SU-DHL-6 (cell line): ENCODE data around the gene KRTAP4-5.
"Not testable (repeated sequence)": the region's sequence is repeated elsewhere in the genome, so short reads cannot be mapped to it uniquely, and the experiment has no call there.

ENCODE experiments used
- H2AFZ ChIP-seq: fragments of 200-600 bp; sonication (generic); 2 replicates; pipeline ENCODE4 v1.6.1; 2014; ENCODE audit warnings: low read depth, mild to moderate bottlenecking, moderate library complexity, mixed read lengths, antibody characterized with exemption, low read length; ENCODE audit not compliant: severe bottlenecking
- H3F3A ChIP-seq: fragments of 200-600 bp; shearing (Covaris generic); 2 replicates; pipeline ENCODE4 v1.6.0; 2016; ENCODE audit warnings: antibody characterized with exemption, mild to moderate bottlenecking; ENCODE audit not compliant: insufficient read depth
- H3K27ac ChIP-seq: fragments of 200-600 bp; sonication (generic); 2 replicates; pipeline ENCODE4 v1.5.1; 2016; ENCODE audit warnings: low read depth, mild to moderate bottlenecking, low read length, moderate library complexity, mixed read lengths
- H3K27me3 ChIP-seq: fragments of 200-600 bp; sonication (generic), shearing (Covaris generic); 2 replicates; pipeline ENCODE4 v1.6.0; 2014; ENCODE audit warnings: mild to moderate bottlenecking, low read length
- H3K36me3 ChIP-seq: fragments of 200-600 bp; sonication (generic); 2 replicates; pipeline ENCODE4 v1.6.1; 2014; ENCODE audit warnings: mild to moderate bottlenecking, low read length, mixed read lengths
- H3K4me2 ChIP-seq: fragments of 300-600, 200-600 bp; shearing (Covaris generic), sonication (generic); 2 replicates; pipeline ENCODE4 v1.6.0; 2014; ENCODE audit warnings: low read length, low read depth, mild to moderate bottlenecking; ENCODE audit not compliant: poor library complexity, severe bottlenecking
- H3K4me3 ChIP-seq: fragments of 200-600 bp; sonication (generic); 2 replicates; pipeline ENCODE4 v1.5.1; 2014; ENCODE audit warnings: antibody characterized with exemption, low read length, mild to moderate bottlenecking, mixed read lengths; ENCODE audit not compliant: insufficient read depth, poor library complexity, severe bottlenecking
- H3K79me2 ChIP-seq: fragments of 200-600 bp; sonication (generic); 2 replicates; pipeline ENCODE4 v1.6.1; 2014; ENCODE audit warnings: mild to moderate bottlenecking, low read length, moderate library complexity; ENCODE audit not compliant: insufficient read depth
- H3K9ac ChIP-seq: fragments of 200-600 bp; sonication (generic); 2 replicates; pipeline ENCODE4 v1.7.0; 2014; ENCODE audit warnings: mild to moderate bottlenecking, low read length
- H3K9me2 ChIP-seq: fragments of 200-600 bp; sonication (generic); replicated peaks from 2 replicates; pipeline ENCODE4 v1.6.1; 2014; ENCODE audit warnings: low read length; ENCODE audit not compliant: insufficient read depth
- H3K9me3 ChIP-seq: fragments of 200-600 bp; sonication (generic); 2 replicates; pipeline ENCODE4 v1.6.1; 2014; ENCODE audit warnings: low read length, mixed read lengths; ENCODE audit not compliant: insufficient read depth
- H4K20me1 ChIP-seq: fragments of 200-600 bp; sonication (generic); 2 replicates; pipeline ENCODE4 v1.6.1; 2014; ENCODE audit warnings: low read depth, mild to moderate bottlenecking, antibody characterized with exemption, low read length, moderate library complexity, mixed read lengths
- EZH2phosphoT487 ChIP-seq: fragments of 200-600 bp; sonication (generic), shearing (Covaris generic); conservative IDR thresholded peaks from 2 replicates; pipeline ENCODE4 v1.6.1; 2018; ENCODE audit warnings: mild to moderate bottlenecking, antibody characterized with exemption, low read length, moderate library complexity, mixed read lengths
- TF ChIP-seq, protein P1 (sequence below): fragments of 200-600 bp; sonication (generic); IDR thresholded peaks from one replicate; pipeline ENCODE4 v1.5.1; 2017; ENCODE audit warnings: antibody characterized with exemption, mild to moderate bottlenecking, low read length, moderate library complexity; ENCODE audit not compliant: insufficient read depth, poor library complexity, severe bottlenecking

The KRTAP4-5 gene

DNA sequence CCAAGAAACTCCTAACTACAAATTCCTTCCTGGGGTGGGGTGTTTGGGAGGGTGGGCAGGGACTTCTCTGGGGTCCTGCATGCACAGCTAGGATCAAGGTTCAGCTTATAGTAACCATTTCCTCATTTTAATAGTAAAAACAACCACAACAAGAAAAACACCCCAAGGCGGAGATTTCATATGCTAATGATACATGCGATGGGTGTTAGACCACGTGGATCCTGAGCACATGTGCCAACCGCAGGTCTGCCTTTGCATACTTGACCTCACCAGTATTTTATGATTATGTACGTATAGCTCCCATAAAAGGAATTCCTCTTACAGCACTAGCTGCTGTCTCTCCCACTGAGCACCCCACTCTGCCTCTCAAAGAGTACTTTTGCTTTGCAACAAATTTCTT lies 33.3 kb downstream of the KRTAP4-5 start:
- Histone ChIP-seq H3K4me2 (no peak overlapping the region), H3K27me3 (no peaks in the 10 kb centered on the region), H3K36me3 (no peaks in the 10 kb centered on the region), H3F3A (no peaks in the 10 kb centered on the region), H3K9me3 (peaks cover 3% of the 10 kb centered on the region; the same call in 1 of the 2 replicates), H2AFZ (no peak overlapping the region), H4K20me1 (no peaks in the 10 kb centered on the region), H3K9me2 (no peaks in the 10 kb centered on the region), H3K4me3 (no peak overlapping the region), H3K79me2 (no peaks in the 10 kb centered on the region), H3K9ac (no peak overlapping the region), H3K27ac (no peak overlapping the region)
- no peak for TF ChIP-seq EZH2phosphoT487
- TF ChIP-seq, protein P1, sequence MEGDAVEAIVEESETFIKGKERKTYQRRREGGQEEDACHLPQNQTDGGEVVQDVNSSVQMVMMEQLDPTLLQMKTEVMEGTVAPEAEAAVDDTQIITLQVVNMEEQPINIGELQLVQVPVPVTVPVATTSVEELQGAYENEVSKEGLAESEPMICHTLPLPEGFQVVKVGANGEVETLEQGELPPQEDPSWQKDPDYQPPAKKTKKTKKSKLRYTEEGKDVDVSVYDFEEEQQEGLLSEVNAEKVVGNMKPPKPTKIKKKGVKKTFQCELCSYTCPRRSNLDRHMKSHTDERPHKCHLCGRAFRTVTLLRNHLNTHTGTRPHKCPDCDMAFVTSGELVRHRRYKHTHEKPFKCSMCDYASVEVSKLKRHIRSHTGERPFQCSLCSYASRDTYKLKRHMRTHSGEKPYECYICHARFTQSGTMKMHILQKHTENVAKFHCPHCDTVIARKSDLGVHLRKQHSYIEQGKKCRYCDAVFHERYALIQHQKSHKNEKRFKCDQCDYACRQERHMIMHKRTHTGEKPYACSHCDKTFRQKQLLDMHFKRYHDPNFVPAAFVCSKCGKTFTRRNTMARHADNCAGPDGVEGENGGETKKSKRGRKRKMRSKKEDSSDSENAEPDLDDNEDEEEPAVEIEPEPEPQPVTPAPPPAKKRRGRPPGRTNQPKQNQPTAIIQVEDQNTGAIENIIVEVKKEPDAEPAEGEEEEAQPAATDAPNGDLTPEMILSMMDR, result no peak

DNA sequence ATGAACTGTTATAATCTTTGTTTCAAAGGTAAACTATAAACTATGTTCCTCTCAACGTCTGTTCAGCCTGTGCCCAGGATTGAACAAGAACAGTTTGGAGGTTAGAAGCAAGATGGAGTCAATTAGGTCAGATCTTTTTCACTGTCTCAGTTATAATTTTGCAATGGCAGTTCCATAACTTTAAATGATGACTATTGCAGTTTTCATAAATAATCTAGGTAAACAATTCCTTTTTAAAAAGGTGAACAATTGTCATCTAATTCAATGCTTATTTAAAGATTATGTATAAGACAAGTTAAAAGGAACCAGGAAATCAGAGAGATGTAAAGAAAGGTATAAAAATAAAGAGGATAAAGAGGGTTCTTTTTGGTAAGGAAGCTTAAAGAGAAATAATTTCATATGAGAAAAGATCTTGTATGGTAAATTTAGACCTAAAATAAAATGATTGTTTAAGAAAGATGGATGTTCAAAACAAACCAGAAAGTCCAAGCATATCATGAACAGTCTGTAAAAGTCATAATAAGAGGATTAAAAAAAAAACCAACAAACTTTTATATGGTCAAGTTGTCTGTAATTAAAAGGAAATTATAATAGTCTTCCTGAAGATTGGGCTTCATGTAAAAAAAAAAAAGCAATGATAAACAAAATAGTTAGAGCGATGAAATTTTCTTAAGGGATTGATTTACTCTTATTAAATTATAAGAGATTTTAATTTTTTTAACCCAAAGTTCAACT lies 38.3 kb downstream of the KRTAP4-5 start:
- H3K36me3 ChIP-seq, result no peaks in the 10 kb centered on the region
- H3K4me2 ChIP-seq, result no peak overlapping the region
- no peak overlapping the region for H3K4me3 ChIP-seq
- no peaks in the 10 kb centered on the region for H4K20me1 ChIP-seq
- H3K9me3 ChIP-seq, result peaks cover 10% of the 10 kb centered on the region; the same call in 1 of the 2 replicates
- no peaks in the 10 kb centered on the region for H3K79me2 ChIP-seq
- no peaks in the 10 kb centered on the region for H3K27me3 ChIP-seq
- H3F3A ChIP-seq, result no peaks in the 10 kb centered on the region
- H3K9me2 ChIP-seq, result no peaks in the 10 kb centered on the region
- H2AFZ ChIP-seq, result no peak overlapping the region
- no peak overlapping the region for H3K27ac ChIP-seq
- H3K9ac ChIP-seq, result no peak overlapping the region
- TF ChIP-seq EZH2phosphoT487, result no peak
- TF ChIP-seq, protein P1, result no peak

DNA sequence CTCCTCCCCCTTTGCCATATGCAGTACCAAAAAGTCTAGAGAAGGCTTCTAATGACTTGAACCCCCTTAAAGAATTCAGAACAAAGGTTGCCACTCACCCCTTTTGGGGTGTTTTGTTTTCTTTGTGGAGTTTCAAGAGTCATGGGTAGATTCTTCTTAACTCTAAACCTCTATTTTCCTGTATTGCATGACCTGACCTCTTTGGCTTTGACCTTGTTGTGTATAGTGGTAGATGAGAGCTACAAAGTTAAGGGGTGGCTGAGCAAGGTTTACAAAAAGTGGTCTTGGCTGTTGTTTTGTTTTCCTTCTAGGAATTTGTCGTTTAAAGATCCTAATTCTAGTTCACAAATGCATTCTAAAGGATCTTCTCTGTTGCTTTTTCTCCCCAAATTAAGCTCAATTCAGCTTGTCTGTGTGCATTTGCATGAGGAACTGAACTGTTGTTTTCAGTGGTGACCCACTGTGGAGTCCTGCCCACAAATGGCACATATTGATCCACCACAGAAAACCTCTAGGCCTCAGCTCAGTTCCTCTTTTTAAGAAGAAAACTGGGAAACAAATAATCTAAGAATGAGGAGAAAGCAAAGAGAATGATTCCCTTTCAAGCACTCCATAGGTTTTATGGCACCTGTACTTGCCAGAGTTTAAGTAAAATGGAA lies 40.8 kb downstream of the KRTAP4-5 start:
- not testable (repeated sequence) for H3K27ac ChIP-seq, H3F3A ChIP-seq, H3K9ac ChIP-seq, H3K9me3 ChIP-seq, H3K79me2 ChIP-seq, H3K9me2 ChIP-seq, H3K36me3 ChIP-seq, H3K4me3 ChIP-seq, H4K20me1 ChIP-seq, H2AFZ ChIP-seq, H3K4me2 ChIP-seq, H3K27me3 ChIP-seq

DNA sequence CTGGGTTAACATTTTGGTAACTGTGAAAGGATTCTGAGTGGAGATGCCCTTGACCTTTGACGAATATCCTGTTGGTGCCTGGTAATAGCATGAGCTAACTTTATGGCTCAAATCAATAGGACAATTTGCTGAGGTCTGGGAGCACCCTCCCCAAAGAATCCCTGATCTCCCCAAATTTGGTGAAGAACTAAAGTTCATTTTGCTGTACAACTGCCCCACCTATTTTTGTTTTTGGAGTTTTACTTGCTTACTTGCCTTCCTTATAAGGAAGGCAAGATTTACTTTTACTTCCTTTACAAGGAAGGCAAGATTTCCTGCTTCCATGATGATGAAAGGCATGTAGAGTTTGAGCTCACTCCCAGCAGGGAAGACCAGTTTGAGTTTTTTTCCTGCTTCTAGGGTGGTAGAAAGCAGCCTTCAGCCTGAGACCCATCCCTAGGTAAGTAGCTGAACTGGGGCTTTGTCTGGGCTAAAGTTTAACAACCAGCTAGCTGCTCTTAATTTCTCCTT lies 41.6 kb downstream of the KRTAP4-5 start:
- Histone ChIP-seq H3K4me3 (no peak overlapping the region), H3F3A (no peaks in the 10 kb centered on the region), H3K79me2 (no peaks in the 10 kb centered on the region), H3K27me3 (no peaks in the 10 kb centered on the region), H3K9me3 (peaks cover 7% of the 10 kb centered on the region; the same call in 1 of the 2 replicates), H3K27ac (no peak overlapping the region), H4K20me1 (no peaks in the 10 kb centered on the region), H3K9ac (no peak overlapping the region), H2AFZ (no peak overlapping the region), H3K4me2 (no peak overlapping the region), H3K36me3 (no peaks in the 10 kb centered on the region), H3K9me2 (no peaks in the 10 kb centered on the region)
- TF ChIP-seq, protein P1, result no peak
- no peak for TF ChIP-seq EZH2phosphoT487

DNA sequence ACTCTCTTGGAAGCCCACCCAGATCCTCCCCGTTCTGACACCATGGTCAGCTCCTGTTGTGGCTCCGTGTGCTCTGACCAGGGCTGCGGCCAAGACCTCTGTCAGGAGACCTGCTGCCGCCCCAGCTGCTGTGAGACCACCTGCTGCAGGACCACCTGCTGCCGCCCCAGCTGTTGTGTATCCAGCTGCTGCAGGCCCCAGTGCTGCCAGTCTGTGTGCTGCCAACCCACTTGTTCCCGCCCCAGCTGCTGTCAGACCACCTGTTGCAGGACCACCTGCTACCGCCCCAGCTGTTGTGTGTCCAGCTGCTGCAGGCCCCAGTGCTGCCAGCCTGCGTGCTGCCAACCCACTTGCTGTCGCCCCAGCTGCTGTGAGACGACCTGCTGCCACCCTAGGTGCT lies 44.3 kb downstream of the KRTAP4-5 start, which contains the start of gene KRTAP4-9:
TSS of gene KRTAP4-9 (plus strand) at position 43 of the 400 bp plus-strand sequence. CDS start at position 43, 0 bp downstream.
- not testable (repeated sequence) for H4K20me1 ChIP-seq, H3K9me2 ChIP-seq, H3F3A ChIP-seq, H3K27ac ChIP-seq, H3K27me3 ChIP-seq, H3K9me3 ChIP-seq, H3K79me2 ChIP-seq, H3K4me2 ChIP-seq, H3K4me3 ChIP-seq, H3K36me3 ChIP-seq, H2AFZ ChIP-seq, H3K9ac ChIP-seq
